Islet precursor cell (in vitro differentiated cells): ENCODE results near the gene FOXI3.

Experiments used
- DNase-seq: peaks from one replicate; pipeline ENCODE4 v3.0.0-alpha.2; 2018

Gene FOXI3

GRCh38 chr2:88452565-88452905, at the start of gene FOXI3:
Gene FOXI3 (minus strand): TSS chr2:88452693. CDS start chr2:88452535, 158 bp downstream.
- DNase-seq, result peak; percentile 70

- no peak for DNase-seq
These were observed 48.2 kb upstream of the FOXI3 start for GRCh38 chr2:88500691-88501090.

- DNase-seq, result no peak
These were observed 46.7 kb upstream of the FOXI3 start for GRCh38 chr2:88499204-88499603.

GRCh38 chr2:88493481-88493880, 41.0 kb upstream of the FOXI3 start:
- no peak for DNase-seq

GRCh38 chr2:88492002-88492401, 39.5 kb upstream of the FOXI3 start:
- DNase-seq, result no peak

GRCh38 chr2:88489181-88489580, 36.7 kb upstream of the FOXI3 start:
- DNase-seq, result no peak

GRCh38 chr2:88483200-88483599, 30.7 kb upstream of the FOXI3 start:
- no peak for DNase-seq

- peak; percentile 63 for DNase-seq
These were observed 29.3 kb upstream of the FOXI3 start for GRCh38 chr2:88481691-88482336.

GRCh38 chr2:88472811-88473210, 20.3 kb upstream of the FOXI3 start:
- no peak for DNase-seq

GRCh38 chr2:88471083-88471942, 18.8 kb upstream of the FOXI3 start:
- DNase-seq, result no peak

GRCh38 chr2:88469202-88470114, 17.0 kb upstream of the FOXI3 start:
- DNase-seq, result no peak

- no peak for DNase-seq
These were observed 11.7 kb upstream of the FOXI3 start for GRCh38 chr2:88464153-88464552.

GRCh38 chr2:88458633-88459032, 6.1 kb upstream of the FOXI3 start:
- DNase-seq, result peak; percentile 68

- DNase-seq, result peak; percentile 55
These were observed 588 bp upstream of the FOXI3 start for GRCh38 chr2:88452980-88453582.

- peak; percentile 69 for DNase-seq
These were observed 505 bp downstream of the FOXI3 start for GRCh38 chr2:88451811-88452564.

- no peak for DNase-seq
These were observed 1.3 kb downstream of the FOXI3 start for GRCh38 chr2:88450925-88451810.

- DNase-seq, result no peak
These were observed 2.3 kb downstream of the FOXI3 start for GRCh38 chr2:88450186-88450585.

- DNase-seq, result no peak
These were observed 4.2 kb downstream of the FOXI3 start for GRCh38 chr2:88448248-88448647.

GRCh38 chr2:88443353-88443938, 9.0 kb downstream of the FOXI3 start:
- peak; percentile 64 for DNase-seq

- peak; percentile 59 for DNase-seq
These were observed 10.0 kb downstream of the FOXI3 start for GRCh38 chr2:88442473-88442872.

GRCh38 chr2:88442061-88442460, 10.4 kb downstream of the FOXI3 start:
- DNase-seq, result peak; percentile 80
